ENCODE measurements around the gene ZNF532.
"Not testable (repeated sequence)": the region's sequence is repeated elsewhere in the genome, so short reads cannot be mapped to it uniquely, and the experiment has no call there.

The ZNF532 gene

GRCh38 chr18:58864146-58865032 is at the start of gene ZNF532:
ZNF532 (plus strand) TSS chr18:58864877. CDS start in a region left out here.
- DNase-seq: peak; percentile 57

GRCh38 chr18:58819051-58819450 is 45.6 kb upstream of the ZNF532 start:
- no peak for DNase-seq

DNA sequence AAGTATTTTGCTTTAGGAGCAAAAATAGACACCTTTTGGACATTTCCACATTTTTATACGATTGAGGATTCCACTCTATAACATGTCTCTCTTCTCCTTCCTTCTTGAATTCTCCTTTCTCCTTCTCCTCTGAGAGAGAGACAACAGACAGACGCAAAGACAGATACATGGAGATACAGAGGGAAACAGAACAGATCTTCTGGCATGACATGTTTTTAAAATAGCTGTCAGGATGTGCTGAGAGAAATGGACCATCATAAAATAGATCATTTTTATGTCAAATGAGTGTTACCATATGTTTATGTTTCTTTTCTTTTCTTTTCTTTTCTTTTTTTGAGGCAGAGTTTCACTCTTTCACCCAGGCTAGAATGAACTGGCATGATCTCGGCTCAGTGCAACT is 44.4 kb upstream of the ZNF532 start:
- no peak for DNase-seq

DNA sequence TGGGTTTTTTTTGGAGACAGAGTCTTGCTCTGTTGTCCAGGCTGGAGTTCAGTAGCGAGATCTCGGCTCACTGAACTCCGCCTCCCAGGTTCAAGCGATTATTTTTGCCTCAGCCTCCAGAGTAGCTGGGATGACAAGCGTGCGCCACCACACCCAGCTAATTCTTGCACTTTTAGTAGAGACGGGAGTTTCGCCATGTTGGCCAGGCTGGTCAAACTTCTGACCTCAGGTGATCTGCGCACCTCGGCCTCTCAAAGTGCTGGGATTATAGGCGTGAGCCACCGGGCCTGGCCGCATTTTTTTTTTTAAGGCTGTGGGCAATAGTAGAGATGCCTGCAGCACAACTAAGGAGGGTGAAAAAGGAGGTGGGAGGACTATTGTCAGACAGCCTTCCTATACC is 41.7 kb upstream of the ZNF532 start:
- no peak for DNase-seq

DNA sequence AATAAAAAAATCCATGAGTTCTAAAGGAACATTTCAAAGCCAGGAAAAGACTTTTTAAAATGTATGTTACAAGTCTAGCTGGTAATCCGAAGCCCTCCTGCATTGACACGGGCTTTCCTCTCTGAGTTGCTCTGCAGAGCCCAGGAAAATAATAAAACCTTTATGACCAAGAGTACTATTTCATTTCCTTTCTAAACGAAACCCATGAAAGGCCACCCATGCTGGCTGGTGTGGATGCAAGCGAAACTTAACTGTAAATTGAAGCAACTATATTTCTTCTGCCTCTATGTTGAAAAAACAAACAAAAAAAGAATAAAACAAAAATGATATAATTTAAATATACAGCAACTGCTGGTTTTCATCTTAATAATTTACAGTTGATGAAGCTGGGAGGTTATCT is 41.3 kb upstream of the ZNF532 start:
- DNase-seq: no peak

- not testable (repeated sequence) for DNase-seq
Observed at GRCh38 chr18:58826926-58827325, 37.8 kb upstream of the ZNF532 start.

- no peak for DNase-seq
Observed at GRCh38 chr18:58827428-58827827, 37.2 kb upstream of the ZNF532 start.

DNA sequence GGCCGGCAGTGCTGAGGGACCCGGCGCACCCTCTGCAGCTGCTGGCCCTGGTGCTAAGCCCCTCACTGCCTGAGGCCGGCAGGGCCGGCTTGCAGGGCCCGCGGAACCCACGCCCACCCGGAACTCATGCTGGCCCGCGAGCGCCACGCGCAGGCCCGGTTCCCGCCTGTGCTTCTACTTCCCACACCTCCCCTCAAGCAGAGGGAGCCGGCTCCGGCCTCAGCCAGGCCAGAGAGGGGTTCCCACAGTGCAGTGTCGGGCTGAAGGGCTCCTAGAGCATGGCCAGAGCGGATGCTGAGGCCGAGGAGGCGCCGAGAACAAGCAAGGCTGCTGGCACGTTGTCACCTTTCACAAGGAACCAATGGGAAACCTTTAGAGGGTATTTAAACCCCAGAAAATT is 36.8 kb upstream of the ZNF532 start:
- DNase-seq: no peak

DNA sequence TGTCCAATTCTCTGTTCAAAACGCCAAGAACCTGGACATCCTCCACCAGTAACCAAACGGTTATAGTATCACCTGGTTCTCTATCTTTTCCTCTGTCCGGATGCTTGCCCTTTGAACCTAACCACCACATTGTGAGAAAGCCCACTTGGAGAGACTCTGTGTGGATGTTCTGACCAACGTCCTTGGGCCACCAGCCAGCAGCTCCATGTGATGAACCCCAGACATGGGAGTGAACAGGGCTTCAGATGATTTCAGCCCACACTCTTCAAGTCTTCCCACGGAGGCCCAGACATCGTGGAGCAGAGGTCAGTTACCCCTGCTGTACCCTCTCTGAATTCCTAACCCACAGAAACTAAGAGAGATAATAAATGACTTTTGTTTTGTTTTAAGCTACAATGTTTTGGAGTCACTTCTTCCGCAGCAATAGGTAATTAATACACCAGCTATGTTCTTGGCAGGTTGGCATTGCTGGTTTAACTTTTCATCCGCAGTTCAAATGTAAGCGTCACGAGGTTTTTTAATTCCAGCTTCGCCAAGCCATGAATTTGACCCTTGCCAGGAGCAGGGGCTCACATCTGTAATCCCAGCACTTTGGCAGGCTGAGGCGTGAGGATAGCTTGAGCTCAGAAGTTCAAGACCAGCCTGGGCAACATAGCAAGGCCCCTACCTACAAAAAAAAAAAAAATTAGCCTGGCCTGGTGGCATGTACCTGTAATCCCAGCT is 36.1 kb upstream of the ZNF532 start:
- no peak for DNase-seq

DNA sequence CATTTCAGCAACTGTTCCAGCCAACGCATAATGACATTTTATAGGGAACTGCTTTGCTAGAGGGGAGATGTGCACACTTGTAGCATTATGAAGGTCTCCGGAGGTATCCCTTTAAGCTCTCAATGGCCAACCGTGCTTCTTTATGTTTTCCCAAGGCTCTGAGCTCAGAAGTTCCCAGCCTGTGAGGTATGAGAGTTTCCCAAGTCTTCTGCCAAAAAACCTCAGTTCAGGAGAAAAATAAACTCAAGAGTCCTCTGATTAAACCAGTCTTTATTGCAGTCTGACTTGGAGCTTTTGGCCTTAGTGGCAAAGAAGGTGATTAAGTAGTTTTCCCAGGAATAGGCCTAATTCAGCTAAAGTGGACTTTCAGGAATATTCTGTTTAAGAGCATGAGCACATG is 35.4 kb upstream of the ZNF532 start:
- no peak for DNase-seq

DNA sequence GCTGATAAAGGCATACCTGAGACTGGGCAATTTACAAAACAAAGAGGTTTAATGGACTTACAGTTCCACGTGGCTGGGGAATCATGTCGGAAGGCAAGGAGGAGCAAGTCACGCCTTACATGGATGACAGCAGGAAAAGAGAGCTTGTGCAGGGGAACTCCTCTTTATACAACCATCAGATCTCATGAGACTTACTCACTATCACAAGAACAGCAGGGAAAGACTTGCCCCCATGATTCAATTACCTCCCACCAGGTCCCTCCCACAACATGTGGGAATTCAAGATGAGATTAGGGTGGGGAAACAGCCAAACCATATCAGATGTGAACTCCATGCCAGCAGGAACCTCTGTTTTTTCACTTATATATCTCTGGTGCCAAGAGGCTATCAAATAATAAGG is 34.8 kb upstream of the ZNF532 start:
- not testable (repeated sequence) for DNase-seq

- no peak for DNase-seq
Observed at GRCh38 chr18:58831606-58832005, 33.1 kb upstream of the ZNF532 start.

DNA sequence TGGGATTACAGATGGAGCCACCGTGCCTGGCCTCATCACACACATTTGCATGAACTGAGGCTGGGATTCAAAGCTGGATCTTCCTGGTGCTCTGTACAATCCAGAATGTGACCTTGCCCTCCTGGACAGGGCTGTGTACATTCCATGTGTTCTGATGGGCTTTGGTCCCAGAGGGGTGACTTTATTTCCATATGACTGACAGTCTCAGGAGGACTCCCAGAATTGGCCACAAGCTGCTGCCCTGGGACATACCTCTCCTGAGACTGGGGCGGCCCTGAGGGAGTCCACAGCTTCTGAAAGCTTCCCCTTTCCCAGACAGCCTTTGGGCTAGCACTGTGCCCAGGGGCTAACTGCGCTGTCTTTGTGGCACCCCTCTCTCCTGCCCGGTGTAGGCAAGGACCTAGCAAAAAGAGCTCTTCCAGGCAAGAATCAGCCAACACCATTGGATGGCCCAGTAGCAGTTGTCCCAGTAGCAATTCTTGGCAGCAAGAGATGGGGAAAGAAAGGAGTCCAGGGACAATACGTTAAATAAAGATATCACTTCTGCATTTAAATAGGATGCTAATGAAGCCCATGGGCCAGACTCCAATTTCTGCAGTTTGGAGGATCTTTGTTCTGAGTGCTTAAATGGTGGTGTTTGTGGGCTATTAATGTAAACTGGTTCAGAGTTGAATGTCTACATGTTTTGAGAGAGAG is 26.4 kb upstream of the ZNF532 start:
- no peak for DNase-seq

DNA sequence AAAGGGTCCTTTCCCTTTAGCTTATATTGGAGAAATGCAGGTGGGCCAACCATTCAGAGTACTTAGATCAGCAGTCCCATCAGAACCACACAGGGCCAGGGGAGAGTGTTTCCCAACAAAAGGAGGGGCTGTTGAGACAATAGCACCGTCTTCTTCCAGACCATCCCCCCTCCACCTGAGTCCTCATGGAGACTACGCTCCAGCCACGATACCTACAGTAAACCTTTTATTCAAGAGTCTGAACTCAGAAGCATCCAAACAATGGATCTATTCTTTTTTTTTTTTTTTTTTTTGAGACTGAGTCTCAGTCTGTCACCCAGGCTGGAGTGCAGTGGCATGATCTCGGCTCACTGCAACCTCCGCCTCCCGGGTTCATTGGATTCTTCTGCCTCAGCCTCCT is 25.7 kb upstream of the ZNF532 start:
- no peak for DNase-seq

DNA sequence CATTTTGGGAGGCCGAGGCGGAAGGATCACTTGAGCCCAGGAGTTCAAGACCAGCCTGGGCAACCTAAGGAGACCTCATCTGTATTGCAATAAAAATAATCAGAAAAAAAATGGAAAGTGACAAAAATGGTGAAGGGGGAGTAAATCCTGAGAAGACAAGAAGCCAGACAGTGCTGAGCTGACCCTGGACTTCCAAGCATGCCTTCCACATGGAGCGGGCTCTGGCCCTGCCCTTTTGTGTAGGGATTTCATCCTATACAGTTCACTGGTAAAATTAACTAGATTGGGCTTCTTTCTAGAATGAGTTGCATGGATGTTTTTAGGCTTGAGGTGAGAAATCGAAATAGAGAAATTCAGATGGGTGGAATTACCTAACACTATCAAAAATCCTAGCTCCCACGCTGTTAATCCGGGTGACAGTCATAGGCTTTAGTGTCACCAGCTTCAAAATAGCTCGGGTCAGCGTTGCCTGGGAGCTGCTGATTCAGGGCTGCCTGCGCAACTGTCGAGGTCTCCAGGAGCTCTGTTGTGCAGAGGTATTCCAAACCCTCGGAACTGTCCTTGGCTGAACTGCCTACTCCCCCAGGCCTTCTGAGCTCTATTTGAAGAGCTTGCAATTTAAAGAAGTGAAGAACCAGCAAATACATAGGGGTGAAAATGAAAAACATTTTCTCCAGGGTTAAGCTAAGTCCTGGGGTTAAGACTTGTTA is 21.5 kb upstream of the ZNF532 start:
- DNase-seq: no peak

DNA sequence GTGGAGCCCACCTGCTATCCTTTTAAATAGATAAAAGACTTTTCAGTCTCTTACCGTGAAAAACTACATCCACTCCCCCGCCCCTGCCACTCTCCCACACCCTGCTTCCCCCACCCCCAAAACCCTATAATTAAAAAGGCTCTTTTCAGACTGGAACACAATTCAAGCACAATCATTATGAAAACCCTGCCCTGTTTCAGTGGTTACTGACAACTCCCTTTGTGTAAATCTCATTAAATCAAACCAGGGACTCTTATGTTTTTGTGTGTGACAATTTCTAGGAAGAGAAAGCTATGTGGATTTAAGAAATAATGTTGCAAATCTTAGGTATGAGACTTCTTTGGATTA is 21.0 kb upstream of the ZNF532 start:
- DNase-seq: no peak

GRCh38 chr18:58844871-58845270 is 19.8 kb upstream of the ZNF532 start:
- no peak for DNase-seq

DNA sequence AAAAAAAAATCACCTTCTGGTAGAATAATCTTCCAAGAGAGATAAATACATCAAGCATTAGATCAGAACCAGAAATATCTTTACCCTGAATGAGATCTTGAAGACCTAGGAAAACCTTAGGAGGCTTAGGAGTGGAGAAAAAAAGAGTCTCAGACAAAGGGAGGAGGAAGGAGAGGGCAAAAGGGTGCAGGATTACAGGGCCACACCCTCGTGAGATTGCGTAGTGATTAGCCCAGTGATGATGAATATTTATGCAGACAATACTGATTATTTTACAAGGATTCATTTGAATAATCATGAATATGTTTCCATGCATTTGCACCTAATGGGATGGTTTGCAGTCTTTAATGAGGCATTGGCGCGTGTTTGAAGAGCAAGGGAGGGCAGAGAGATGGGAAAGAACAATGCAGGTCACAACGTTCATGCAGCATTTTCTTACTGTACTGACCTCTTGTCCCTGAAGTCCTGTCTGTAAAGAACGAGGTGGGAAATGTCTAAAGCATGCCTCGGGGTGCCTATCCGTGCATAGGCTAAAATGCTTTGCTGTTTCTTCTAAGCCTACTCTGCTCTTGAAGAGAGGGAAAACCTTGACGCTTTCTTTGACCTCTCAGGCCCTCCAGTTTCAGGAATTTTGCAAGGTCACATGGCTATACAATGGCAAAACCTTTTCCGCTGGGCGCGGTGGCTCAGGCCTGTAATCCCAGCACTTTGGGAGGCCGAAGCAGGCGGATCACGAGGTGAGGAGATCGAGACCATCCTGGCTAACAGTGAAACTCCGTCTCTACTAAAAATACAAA is 18.6 kb upstream of the ZNF532 start:
- DNase-seq: no peak

DNA sequence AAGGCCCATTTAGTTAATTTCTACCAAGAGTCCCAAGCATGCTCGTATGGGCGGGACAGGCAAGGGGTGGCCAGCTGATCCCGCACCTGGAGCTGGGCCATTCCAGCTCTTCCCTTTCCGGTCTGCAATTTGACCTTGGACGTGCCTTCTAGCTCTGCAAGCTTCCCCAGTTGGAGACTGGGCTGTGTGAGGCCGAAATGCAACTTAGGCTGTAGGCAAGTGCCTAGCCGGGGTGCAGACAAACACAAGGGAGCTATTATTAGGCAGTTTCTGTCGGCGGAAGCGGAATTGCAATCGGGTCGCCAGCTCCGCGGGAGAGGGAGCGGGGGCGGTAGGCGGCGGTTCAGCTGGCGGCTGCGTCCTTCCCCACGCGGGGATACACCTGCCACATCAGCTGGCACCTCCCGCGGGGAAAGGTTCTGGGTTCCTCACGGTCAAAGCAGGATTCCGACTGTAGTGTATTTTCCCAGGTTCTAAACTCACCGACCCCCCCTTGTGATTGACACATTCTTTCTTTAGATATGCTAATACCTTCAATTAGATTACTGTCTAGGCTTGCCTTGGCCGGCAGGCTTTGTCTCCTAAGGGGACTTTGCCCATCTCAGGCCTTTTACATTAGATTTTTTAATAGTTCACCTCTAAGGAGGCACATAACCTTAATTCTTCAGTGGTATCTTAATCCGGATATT is 17.1 kb upstream of the ZNF532 start:
- DNase-seq: no peak

DNA sequence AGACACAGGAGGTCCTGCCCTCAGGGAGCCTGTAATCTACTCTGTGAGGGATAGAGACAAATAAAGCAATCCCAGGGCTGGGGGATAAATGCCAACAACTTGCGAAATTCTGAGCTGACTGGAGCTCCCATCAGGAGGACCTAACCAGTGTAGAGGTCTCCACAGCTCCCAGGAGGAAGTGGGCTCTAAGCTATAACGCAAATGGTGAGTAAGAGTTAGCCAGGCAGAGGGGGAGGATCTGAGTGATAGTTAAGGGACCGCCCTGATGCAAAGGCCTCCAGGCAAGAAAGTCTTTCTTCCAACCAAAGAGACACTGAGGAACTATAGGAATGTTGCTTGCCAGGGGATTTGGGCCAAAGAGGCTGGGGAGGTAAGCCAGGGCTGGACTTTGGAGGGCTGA is 16.0 kb upstream of the ZNF532 start:
- DNase-seq: no peak

- DNase-seq: no peak
Observed at GRCh38 chr18:58850786-58851469, 13.7 kb upstream of the ZNF532 start.
